Measurements from ENCODE around the gene CYBA. TPM values are rescaled to one million over a fixed set of nuclear protein-coding genes. Genes with fewer than 3 reads are reported as not detected.

Gene CYBA
- total RNA-seq, 2 donors from 2014 or later = 242 to 290 TPM

DNA sequence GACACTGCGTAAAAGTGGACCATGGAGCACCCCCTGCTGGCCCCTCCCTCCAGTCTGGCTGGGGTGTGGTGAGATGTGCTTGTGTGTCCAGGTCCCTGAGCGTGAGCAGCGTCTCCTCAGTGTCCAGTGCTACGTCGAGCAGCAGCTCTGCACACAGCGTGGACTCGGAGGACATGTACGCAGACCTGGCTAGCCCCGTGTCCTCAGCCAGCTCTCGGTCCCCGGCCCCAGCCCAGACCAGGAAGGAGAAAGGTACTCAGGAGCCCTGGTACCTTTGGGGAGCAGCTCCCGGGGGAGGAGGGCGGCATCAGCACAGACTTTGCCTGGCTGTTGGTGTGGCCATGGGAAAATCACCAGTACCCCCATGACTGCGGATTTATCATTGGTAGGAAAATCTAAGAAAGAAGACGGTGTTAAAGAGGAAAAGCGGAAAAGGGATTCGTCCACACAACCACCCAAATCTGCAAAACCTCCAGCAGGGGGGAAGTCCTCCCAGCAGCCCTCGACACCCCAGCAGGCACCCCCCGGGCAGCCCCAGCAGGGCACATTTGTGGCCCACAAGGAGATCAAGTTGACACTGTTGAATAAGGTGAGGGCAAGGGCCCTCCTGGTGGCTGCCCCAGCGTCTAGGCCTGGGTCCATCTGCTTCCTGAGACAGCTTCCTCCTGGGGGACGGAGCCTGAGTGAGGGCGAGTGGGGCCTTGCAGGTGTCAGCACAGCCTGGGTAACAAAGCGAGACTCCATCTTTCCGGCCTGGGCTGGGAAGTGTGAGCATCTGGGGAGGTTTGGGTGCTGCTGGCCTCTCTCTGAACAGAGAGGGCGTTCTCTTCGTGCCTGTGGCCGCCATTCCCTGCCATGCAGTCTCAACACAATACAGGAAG, 23.1 kb downstream of the CYBA start:
- no peak overlapping the region for H3K4me3 Mint-ChIP-seq
- peaks cover 92% of the 10 kb centered on the region for H3K36me3 Mint-ChIP-seq (ENCODE audit: low read depth)
- H3K4me1 Mint-ChIP-seq = no peaks in the 10 kb centered on the region

DNA sequence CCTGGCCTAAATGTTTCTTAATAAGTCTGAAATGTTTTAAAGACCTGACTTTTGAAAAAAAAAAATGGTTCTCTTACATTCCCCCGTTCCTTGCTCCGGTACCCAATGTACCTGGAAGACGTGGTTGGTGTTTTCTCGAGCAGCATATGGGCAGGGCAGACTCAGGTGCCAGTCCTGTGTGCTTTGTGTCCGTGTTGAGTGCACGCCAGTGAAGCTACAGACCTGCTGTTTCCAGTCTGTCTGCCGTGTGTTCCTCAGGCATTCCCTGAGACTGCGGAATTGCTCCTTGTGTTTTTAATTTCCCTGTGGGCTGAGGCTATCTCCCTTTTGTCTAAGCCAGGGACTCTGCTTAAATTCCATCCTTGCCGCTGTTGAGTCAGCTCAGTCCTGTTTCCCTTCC, 24.2 kb downstream of the CYBA start:
- H3K36me3 Mint-ChIP-seq (ENCODE audit: low read depth) = peaks cover 95% of the 10 kb centered on the region
- H3K27me3 Mint-ChIP-seq = no peaks in the 10 kb centered on the region
- H3K9me3 Mint-ChIP-seq = no peaks in the 10 kb centered on the region
- no peak for ATAC-seq (replicated peaks)
- H3K27ac Mint-ChIP-seq = no peak overlapping the region
- H3K4me1 Mint-ChIP-seq = no peaks in the 10 kb centered on the region
- H3K4me3 Mint-ChIP-seq = no peak overlapping the region

More for the DNA sequence above, 23.1 kb downstream of the CYBA start:
- no peak for ATAC-seq (replicated peaks)
- H3K27me3 Mint-ChIP-seq = no peaks in the 10 kb centered on the region
- H3K27ac Mint-ChIP-seq = no peak overlapping the region
- no peaks in the 10 kb centered on the region for H3K9me3 Mint-ChIP-seq

DNA sequence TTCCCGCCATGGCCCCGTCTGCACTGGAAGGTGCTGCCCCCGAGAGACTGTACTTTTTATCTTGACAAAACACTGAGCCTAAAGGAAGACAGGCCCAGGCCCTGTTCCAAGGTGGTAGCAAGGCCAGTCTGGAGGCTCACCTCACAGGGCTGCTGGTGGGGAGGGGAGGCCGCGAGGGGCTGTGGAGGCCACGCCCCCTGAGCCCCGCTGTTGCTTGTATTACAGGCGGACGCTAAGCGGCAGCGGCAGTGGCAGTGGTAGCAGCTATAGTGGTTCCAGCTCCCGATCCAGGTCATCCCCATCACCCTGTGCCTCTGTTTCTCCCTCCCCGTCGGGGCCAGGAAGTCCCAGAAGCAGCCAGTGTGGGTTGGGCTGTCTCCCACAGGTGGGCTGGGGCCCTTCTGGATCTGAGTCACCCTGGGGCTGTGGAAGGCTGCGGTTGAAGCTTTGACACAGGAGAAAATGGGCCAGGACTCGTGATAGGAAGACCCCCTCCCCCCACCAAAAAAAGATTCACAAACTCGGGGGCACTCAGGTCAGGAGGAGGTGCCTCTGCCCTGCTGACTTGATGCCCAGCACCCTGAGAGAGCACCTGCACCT, 25.8 kb downstream of the CYBA start:
- Mint-ChIP-seq H3K27ac (peak overlapping the region; percentile 77), H3K4me1 (no peaks in the 10 kb centered on the region), H3K27me3 (no peaks in the 10 kb centered on the region), H3K9me3 (no peaks in the 10 kb centered on the region), H3K4me3 (peak overlapping the region; percentile 69), H3K36me3 (ENCODE audit: low read depth) (peaks cover 92% of the 10 kb centered on the region)
- ATAC-seq (replicated peaks) = peak; percentile 90

DNA sequence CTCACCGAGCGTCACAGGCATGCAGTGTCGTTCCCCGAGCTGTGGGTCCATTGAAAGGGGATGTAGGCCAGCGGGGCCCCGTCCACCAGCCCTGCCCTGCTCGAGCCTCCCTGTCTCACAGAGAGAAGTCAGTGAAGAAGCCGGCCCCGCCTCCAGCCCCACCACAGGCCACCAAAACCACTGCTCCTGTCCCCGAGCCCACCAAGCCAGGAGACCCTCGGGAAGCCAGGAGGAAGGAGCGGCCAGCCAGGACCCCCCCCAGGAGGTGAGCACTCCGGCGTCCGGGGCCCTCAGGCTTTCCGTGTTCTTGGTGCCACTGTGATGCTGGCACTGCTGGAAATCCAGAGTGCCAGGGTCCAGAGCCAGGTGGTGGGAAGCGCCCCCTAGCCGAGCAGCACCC, 26.4 kb downstream of the CYBA start:
- Mint-ChIP-seq H3K36me3 (ENCODE audit: low read depth) (peaks cover 92% of the 10 kb centered on the region), H3K9me3 (no peaks in the 10 kb centered on the region), H3K27me3 (no peaks in the 10 kb centered on the region), H3K4me1 (peaks cover 6% of the 10 kb centered on the region), H3K27ac (no peak overlapping the region), H3K4me3 (no peak overlapping the region)
- no peak for ATAC-seq (replicated peaks)

DNA sequence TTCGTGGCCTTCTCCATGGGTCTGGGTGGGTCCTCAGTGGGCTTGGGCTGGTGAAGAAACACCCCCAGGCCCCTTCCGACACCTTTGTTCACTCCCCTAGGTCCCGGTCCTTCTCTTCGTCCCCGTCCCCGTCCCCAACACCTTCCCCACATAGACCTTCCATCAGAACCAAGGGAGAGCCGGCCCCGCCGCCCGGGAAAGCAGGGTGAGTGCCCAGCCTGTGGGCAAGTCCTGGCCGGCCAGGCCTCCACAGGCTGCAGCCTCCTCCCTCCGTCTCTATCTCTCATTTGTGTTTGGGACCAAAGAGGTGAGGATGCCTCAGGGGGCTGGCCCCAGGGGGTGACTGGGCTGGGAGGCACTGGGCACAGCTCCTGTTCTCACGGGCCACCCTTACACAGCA, 27.0 kb downstream of the CYBA start:
- H3K27ac Mint-ChIP-seq = peak overlapping the region; percentile 72
- H3K36me3 Mint-ChIP-seq (ENCODE audit: low read depth) = peaks cover 92% of the 10 kb centered on the region
- ATAC-seq (replicated peaks) = no peak
- H3K27me3 Mint-ChIP-seq = no peaks in the 10 kb centered on the region
- H3K4me1 Mint-ChIP-seq = peaks cover 6% of the 10 kb centered on the region
- H3K4me3 Mint-ChIP-seq = no peak overlapping the region
- H3K9me3 Mint-ChIP-seq = no peaks in the 10 kb centered on the region

DNA sequence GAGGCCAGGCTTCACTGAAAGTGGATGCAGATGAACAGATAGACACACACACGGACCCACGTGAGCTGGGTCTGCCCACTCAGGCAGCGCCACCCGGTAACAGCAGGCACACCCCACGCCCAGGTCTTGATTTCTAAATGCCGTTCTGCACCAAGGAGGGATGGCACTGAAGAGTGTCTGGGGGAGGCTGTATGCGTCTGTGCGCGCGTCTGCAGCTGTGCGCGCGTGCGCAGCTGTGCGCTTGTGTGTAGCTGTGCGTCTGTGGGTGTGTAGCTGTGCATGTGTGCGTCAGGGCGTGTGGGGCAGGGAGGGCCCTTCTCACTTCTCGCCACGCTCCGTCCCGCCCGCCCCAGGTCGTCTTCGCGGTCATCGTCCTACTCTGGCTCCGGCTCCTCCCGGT, 28.0 kb downstream of the CYBA start:
- no peak for ATAC-seq (replicated peaks)
- Mint-ChIP-seq H3K9me3 (no peaks in the 10 kb centered on the region), H3K36me3 (ENCODE audit: low read depth) (peaks cover 87% of the 10 kb centered on the region), H3K27ac (peak overlapping the region; percentile 72), H3K4me3 (no peak overlapping the region), H3K4me1 (peaks cover 6% of the 10 kb centered on the region), H3K27me3 (no peaks in the 10 kb centered on the region)

DNA sequence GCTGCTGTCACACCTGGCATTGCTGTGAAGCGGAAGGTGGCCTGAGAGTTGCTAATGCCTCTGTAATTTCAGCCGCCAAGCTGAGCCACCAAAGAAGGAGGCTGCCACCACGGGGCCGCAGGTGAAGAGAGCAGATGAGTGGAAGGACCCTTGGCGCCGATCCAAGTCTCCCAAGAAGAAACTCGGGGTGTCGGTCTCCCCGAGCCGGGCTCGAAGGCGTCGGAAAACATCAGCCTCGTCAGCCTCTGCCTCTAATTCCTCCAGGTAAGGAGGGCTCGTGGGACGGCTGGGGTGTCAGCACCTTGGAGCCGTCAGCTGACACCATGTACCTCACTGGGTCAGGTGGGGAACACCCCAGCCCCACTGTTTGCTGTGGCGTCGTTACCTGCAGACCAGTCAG, 28.7 kb downstream of the CYBA start:
- Mint-ChIP-seq H3K27me3 (no peaks in the 10 kb centered on the region), H3K9me3 (no peaks in the 10 kb centered on the region), H3K27ac (peak overlapping the region; percentile 43), H3K36me3 (ENCODE audit: low read depth) (peaks cover 80% of the 10 kb centered on the region), H3K4me1 (peaks cover 6% of the 10 kb centered on the region), H3K4me3 (no peak overlapping the region)
- ATAC-seq (replicated peaks) = no peak

DNA sequence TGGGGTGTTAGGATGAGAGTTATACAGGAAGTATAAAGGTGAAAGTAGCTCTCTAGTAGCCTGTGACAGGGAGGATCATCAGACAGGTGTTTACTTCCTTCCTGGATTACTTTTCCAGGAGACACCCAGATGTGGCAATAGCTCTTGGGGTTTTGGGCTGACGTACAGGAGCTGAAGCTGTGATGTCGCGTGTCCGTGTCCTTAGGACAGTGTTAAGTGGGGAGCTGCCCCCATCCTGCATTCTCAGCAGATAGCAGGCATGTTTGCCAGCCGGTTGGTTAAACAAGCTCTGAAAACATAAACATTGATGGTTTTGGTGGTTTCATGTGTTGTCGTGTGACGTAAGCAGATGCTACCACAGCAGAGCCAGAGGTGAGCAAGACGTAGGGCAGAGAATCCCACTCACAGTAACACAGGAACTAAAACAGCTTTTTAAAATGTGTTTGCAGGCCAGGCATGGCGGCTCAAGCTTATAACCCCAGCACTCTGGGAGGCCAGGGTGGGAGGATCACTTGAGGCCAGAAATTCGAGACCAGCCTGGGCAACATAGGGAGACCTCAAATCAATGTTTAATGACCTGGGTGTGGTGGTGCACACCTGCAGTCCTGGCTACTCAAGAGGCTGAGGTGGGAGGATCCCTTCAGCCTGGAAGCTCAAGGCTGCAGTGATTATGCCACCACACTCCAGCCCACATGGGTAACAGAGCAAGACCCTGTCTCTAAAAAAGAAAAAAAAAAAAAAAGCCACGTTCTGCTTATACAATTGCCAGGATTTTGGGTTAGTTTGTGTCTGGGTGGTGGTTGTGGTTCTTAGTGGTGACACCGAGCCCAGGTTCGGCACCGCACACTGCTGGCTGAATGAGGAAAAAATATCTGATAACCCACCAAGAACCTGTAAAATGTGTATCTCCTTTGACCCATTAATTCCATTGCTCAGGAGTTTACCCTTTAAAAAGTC, 30.7 kb downstream of the CYBA start:
- H3K27me3 Mint-ChIP-seq = no peaks in the 10 kb centered on the region
- H3K4me1 Mint-ChIP-seq = peaks cover 9% of the 10 kb centered on the region
- H3K36me3 Mint-ChIP-seq (ENCODE audit: low read depth) = peaks cover 64% of the 10 kb centered on the region
- peak overlapping the region; percentile 92 for H3K27ac Mint-ChIP-seq
- H3K4me3 Mint-ChIP-seq = peak overlapping the region; percentile 75
- no peaks in the 10 kb centered on the region for H3K9me3 Mint-ChIP-seq
- peak; percentile 90 for ATAC-seq (replicated peaks)

DNA sequence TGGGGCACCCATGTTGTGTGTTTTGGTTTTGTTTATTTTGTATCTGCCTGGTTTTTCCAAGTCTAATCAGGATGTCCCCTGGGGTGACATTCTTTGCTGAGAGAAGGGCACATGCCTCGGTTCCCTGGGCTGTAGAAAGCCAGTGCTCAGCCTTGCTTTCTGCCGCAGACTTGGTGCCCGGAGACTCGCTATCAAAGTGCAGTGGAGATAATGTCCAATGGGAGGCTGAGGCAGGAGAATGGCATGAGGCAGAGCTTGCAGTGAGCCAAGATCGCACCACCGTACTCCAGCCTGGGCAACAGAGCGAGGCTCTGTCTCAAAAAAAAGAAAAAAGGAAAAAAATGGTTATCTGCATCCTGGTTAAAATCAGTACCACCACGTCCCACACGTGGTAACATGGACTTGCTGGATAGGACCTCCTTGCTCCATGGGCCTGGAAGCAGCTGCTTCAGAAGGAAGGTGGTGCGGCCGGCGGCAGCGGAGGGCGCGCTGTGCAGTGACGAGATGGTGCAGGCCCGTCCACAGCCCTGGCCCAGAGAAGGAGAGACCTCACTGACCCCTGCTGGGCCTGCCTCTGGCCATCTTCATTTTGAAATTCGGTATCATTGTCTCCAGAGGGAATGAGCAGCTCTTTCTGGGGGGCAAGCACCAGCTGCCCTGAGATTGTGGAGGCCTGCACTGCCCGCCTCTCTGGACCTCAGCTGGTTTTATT, 31.7 kb downstream of the CYBA start:
- no peaks in the 10 kb centered on the region for H3K27me3 Mint-ChIP-seq
- no peak for ATAC-seq (replicated peaks)
- peak overlapping the region; percentile 92 for H3K27ac Mint-ChIP-seq
- no peaks in the 10 kb centered on the region for H3K9me3 Mint-ChIP-seq
- peaks cover 63% of the 10 kb centered on the region for H3K36me3 Mint-ChIP-seq (ENCODE audit: low read depth)
- H3K4me3 Mint-ChIP-seq = peak overlapping the region; percentile 75
- H3K4me1 Mint-ChIP-seq = peaks cover 11% of the 10 kb centered on the region

DNA sequence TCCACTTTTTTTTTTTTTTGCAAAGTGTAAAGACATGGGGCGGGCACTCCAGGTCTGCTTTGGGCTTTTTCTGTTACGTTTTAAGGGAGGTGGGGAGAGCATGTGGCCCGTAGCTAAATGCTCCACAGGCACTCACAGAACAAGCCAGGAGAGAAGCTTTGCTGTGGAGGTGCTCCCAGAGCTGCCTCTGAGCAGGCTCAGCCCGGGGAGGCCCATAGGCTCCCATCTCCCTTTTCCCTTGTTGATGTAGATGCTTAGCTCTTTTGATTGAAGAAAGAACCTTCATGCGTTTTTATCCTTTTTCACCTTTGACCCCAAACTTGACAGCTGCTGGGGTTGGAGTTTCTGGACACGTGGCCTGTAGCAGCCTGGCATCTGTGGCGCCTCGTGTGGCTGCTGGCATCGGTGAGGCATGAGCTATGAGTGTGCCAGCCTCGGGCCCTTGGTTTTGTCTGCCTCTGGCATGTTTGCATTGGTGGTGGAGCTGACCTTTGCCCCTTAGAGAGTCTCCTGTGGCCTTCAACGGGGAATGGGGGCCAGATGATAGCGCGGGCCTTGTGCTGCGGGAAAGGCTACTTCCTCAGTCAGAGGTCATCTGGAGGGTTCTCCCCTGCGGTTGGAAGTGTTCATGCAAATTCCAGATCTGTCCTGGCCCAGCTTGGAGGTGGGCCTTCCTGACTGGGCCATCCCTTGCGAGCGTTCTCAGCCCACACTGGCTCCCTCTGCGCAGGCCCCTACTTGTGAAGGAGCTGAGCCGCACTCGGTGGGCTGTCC, 32.5 kb downstream of the CYBA start:
- Mint-ChIP-seq H3K4me3 (no peak overlapping the region), H3K27ac (peak overlapping the region; percentile 92), H3K27me3 (no peaks in the 10 kb centered on the region), H3K9me3 (no peaks in the 10 kb centered on the region), H3K36me3 (ENCODE audit: low read depth) (peaks cover 63% of the 10 kb centered on the region), H3K4me1 (peaks cover 11% of the 10 kb centered on the region)
- no peak for ATAC-seq (replicated peaks)

DNA sequence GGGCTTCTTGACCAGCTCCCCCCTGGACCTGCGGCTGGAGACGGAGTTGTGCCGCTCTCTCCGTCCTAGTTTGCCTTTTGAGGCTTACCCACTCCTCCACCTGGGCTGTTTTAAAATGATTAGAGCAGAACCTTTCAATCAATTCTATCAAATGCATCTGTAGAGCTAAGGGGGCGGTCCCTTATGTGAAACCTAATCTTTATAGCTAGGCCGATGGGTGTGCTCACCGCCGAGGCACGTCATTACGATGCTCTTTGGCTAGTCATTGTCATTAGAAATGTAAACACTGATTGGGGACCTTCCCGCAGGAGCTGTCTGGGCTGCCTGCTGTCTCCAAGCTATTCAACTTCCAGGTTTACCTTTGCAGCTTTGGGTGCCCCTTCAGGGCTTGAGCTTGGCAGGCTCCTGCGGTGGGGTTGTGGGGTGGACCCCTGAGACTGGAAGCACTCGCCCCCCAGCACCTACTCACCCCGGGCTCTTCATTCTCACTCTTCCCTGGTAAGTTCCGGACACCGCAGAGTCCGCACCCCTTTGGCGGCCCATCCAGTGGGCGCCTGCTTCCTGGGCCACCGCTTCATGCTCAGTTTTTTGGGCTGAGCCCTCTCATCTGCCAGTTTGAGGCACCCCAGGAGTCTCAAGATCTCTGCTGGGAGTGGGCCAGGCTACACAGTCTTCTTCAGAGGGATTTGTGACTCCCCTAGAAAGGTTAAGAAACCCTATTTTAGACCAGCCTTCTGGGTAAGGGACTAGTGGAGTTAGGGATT, 33.4 kb downstream of the CYBA start:
- peaks cover 16% of the 10 kb centered on the region for H3K4me1 Mint-ChIP-seq
- no peaks in the 10 kb centered on the region for H3K27me3 Mint-ChIP-seq
- ATAC-seq (replicated peaks) = no peak
- H3K4me3 Mint-ChIP-seq = no peak overlapping the region
- peak overlapping the region; percentile 92 for H3K27ac Mint-ChIP-seq
- H3K36me3 Mint-ChIP-seq (ENCODE audit: low read depth) = peaks cover 63% of the 10 kb centered on the region
- H3K9me3 Mint-ChIP-seq = no peaks in the 10 kb centered on the region

DNA sequence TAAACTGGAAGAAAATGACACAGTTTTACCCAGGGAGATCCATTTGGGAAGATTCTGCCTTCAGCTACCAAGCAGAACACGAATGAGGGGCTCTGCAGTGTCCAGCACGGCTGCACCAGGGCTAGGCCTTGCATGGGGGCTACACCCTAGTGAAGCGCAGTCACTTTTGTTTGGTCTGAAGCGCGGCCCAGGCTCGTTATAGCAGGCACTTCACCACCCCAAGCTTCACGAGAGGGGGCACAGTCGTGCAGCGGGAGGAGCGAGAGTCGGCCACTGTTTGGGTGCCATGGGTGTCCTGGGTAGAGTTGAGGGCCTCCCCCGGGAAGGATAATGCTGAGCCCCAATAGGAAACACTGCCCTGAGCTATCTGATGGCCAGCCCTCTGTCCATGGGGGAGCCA, 34.1 kb downstream of the CYBA start:
- Mint-ChIP-seq H3K4me1 (peaks cover 16% of the 10 kb centered on the region), H3K9me3 (no peaks in the 10 kb centered on the region), H3K27ac (peak overlapping the region; percentile 71), H3K36me3 (ENCODE audit: low read depth) (peaks cover 62% of the 10 kb centered on the region), H3K27me3 (no peaks in the 10 kb centered on the region), H3K4me3 (no peak overlapping the region)
- no peak for ATAC-seq (replicated peaks)

DNA sequence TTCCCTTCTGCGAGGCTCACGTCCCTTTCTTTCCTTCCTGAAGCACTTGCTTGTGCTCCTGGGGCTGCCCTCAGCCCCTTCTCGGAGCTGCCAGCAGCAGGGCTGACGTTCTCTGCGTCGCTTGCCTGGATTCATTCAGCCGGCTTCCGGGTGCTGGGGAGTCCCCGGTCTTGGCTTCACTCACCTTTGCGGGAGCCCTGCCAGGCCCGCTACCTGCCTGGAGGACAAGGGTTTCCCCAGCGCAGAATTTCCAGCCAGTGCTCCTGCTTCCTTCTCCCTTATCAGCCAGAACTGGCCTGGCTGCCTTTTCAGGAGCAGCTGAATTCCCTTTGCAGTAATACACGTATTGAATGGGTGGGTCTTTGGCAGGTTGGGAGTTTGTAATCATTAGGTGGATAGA, 34.5 kb downstream of the CYBA start:
- no peak for ATAC-seq (replicated peaks)
- H3K4me3 Mint-ChIP-seq = no peak overlapping the region
- no peaks in the 10 kb centered on the region for H3K9me3 Mint-ChIP-seq
- H3K27ac Mint-ChIP-seq = peak overlapping the region; percentile 71
- peaks cover 61% of the 10 kb centered on the region for H3K36me3 Mint-ChIP-seq (ENCODE audit: low read depth)
- H3K4me1 Mint-ChIP-seq = peaks cover 16% of the 10 kb centered on the region
- H3K27me3 Mint-ChIP-seq = no peaks in the 10 kb centered on the region

Measured in activated T-helper 17 cell treated with anti-CD3 and anti-CD28 coated beads, Interleukin-2, amount 50 U/mL, for 72 hours (primary cell).